ENCODE measurements around the gene TXNRD2. TPM values are rescaled to one million over a fixed set of nuclear protein-coding genes. Genes with fewer than 3 reads are reported as not detected.

Gene TXNRD2
- total RNA-seq, 1 donor from 2014 or later, result 5.8 TPM

GRCh38 chr22:19897726-19898125 is 43.9 kb downstream of the TXNRD2 start:
- H3K4me3 ChIP-seq (ENCODE audit: low read depth, low read length), result no peak overlapping the region
- DNase-seq (ENCODE audit: low read depth), result no peak
- TF ChIP-seq CTCF (conservative IDR thresholded peaks at IDR 0.05; ENCODE audit: low read depth, low read length), result no peak

GRCh38 chr22:19896665-19897355 is 44.8 kb downstream of the TXNRD2 start:
- no peak overlapping the region for H3K4me3 ChIP-seq (ENCODE audit: low read depth, low read length)
- DNase-seq (ENCODE audit: low read depth), result no peak
- no peak for TF ChIP-seq CTCF (conservative IDR thresholded peaks at IDR 0.05; ENCODE audit: low read depth, low read length)

- no peak for DNase-seq (ENCODE audit: low read depth)
- no peak overlapping the region for H3K4me3 ChIP-seq (ENCODE audit: low read depth, low read length)
- TF ChIP-seq CTCF (conservative IDR thresholded peaks at IDR 0.05; ENCODE audit: low read depth, low read length), result no peak
These were observed 46.3 kb downstream of the TXNRD2 start for GRCh38 chr22:19895160-19895849.

- no peak for TF ChIP-seq CTCF (conservative IDR thresholded peaks at IDR 0.05; ENCODE audit: low read depth, low read length)
- no peak for DNase-seq (ENCODE audit: low read depth)
- no peak overlapping the region for H3K4me3 ChIP-seq (ENCODE audit: low read depth, low read length)
These were observed 48.3 kb downstream of the TXNRD2 start for GRCh38 chr22:19893363-19893762.

GRCh38 chr22:19892925-19893324 is 48.7 kb downstream of the TXNRD2 start:
- DNase-seq (ENCODE audit: low read depth), result no peak
- TF ChIP-seq CTCF (conservative IDR thresholded peaks at IDR 0.05; ENCODE audit: low read depth, low read length), result no peak
- H3K4me3 ChIP-seq (ENCODE audit: low read depth, low read length), result no peak overlapping the region

- H3K4me3 ChIP-seq (ENCODE audit: low read depth, low read length), result no peak overlapping the region
- no peak for DNase-seq (ENCODE audit: low read depth)
These were observed 49.2 kb downstream of the TXNRD2 start for GRCh38 chr22:19892257-19892879.

More at GRCh38 chr22:19892257-19892879, 49.2 kb downstream of the TXNRD2 start:
- no peak for TF ChIP-seq CTCF (conservative IDR thresholded peaks at IDR 0.05; ENCODE audit: low read depth, low read length)
